Stimulated activated CD8-positive, alpha-beta memory T cell treated with anti-CD3 and anti-CD28 coated beads, Interleukin-12 subunit alpha, Interleukin-12 subunit beta, amount 100 ng/mL, for 1 hour (primary cell): ENCODE data around the gene CNOT1.

ENCODE experiments used
- DNase-seq: peaks from one replicate; pipeline ENCODE4 v3.0.0-alpha.2; 2020; ENCODE audit warnings: low read depth

CNOT1 gene

DNA sequence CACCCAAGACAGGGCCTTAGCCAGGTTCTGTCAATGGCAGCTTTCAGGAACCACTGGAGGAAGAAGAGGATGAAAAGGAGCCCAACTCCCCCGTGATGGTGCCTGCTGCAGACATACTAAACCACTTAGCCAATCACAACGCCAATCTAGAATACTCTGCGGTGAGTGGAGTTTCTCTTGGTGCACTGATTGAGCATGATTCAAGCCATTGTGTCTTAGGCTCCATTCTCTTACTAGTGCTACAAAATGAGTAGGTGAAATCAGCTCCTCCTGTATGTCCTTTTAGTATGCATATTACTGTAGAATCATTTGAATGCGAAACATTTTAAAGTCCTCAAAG, 112.9 kb downstream of the CNOT1 start:
- no peak for DNase-seq

DNA sequence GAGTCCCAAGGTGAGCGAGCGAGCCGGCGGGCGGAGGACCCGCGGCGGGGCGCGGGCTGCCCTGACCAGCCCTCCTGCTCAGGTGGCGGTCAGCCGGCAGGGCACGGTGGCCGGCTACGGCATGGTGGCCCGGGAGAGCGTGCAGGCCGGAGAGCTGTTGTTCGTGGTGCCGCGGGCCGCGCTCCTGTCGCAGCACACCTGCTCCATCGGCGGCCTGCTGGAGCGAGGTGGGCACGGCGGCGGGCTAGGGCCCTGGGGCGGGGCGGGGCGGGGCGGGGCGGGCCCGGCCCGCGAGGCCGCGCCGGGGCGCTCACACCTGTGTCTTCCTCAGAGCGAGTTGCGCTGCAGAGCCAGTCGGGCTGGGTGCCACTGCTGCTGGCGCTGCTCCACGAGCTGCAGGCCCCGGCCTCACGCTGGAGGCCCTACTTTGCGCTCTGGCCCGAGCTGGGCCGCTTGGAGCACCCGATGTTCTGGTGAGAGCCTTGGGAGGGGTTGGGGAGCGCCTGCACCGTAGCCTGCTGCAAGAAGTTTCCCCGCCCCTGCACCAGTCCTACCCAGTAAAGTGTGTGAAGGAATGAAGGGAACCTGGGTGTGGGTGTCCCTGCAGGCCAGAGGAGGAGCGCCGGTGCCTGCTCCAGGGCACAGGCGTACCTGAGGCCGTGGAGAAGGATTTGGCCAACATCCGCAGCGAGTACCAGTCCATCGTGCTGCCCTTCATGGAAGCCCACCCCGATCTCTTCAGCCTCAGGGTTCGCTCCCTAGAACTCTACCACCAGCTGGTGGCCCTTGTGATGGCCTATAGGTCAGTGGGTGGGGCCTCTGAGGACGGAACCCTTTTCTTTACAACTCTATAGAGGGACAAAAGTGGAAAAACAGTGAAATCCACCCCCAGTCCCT, 113.5 kb downstream of the CNOT1 start:
- no peak for DNase-seq

DNA sequence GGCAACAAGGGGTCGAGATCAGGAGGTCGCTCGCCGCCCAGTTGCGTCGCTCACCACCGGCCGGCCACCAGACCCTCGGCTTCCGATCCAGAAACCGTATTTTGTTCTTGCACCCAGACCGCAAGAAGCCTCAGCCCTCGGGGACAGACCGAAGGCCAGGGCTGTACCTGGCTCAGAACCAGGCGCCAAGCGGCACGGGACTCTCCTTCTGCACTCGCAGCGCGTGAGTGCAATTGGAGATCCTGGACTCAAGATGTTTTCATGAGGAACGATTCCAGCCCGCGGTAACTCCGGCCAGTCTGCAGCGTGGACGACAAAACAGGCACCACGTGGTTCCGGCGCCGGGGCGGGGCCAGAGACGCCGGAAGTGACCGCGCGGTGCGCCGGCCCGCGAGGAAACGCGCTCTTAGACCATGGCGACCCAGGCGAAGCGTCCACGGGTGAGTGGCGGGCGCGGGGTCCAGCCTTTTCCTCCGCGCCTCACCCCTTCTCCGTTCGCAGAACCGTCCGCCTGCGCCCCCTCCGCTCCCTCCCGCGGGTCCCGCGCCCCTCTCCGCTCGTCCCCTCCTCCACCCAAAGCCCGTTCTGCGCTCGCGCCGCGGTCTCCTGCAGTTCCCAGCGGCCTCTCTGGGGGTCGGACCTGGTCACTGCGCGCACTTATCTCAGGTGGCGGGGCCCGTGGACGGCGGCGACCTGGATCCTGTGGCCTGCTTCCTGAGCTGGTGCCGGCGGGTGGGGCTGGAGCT, 114.3 kb downstream of the CNOT1 start, which contains the start of gene SETD6:
SETD6 (plus strand) TSS at position 393 of the 746 bp plus-strand sequence; CDS start at position 414, 21 bp downstream.
- DNase-seq: peak; percentile 55

DNA sequence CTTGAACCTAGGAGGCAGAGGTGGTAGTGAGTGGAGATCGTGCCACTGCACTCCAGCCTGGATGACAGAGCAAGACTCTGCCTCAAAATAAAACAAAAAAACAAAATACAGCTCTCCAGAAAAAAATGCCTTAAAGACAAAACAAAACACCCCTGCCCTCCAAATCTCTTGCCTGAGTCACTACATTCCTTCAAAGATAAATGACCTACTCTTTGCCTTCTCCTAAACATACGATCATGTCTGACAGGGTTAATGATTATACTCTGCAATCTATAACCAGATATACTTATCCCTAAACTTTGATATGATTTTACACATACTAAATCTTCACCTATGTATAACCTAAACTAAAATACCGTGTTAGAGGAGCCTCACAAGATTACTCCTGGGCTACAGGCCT, 115.8 kb downstream of the CNOT1 start:
- DNase-seq: no peak

- DNase-seq: peak; percentile 81
Measured at GRCh38 chr16:58511933-58512815, 117.5 kb downstream of the CNOT1 start.

DNA sequence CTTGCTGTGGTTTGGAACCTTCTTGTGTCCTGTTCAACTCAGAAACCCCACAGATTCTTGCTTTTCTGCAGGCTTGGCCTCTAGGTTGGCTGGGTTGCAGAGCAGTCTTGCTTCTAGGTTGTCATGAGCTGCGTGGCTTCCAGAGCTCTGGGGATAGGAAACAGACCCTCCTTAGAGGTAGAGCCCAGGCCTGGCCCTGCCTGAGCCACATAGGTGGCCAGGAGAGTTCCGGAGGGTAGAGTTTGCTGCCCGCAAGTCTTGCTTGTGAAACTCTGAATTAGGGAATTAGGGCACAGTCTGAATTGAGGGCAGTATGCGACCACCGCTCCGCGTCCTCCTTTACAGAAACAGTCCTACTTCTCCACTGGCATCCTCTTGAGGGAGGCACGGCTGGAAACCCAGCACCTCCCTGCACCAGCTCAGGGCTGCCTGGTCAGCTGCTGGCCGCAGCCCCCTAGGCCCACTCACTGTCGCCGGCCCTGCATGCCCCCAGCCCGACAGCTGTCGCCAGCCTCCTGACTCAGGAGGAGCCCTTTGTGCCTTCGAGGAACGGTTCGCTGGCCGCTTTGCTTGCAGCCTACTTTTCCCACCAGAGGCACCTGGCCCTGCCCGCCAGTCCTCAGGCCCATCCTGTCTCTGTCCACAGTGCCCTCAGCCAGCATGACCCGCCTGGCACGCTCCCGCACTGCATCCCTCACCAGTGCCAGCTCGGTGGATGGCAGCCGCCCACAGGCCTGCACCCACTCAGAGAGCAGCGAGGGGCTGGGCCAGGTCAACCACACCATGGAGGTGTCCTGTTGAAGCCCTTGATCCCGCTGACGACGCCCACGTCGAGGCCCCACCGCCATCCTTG, 118.6 kb downstream of the CNOT1 start:
- DNase-seq: no peak

DNA sequence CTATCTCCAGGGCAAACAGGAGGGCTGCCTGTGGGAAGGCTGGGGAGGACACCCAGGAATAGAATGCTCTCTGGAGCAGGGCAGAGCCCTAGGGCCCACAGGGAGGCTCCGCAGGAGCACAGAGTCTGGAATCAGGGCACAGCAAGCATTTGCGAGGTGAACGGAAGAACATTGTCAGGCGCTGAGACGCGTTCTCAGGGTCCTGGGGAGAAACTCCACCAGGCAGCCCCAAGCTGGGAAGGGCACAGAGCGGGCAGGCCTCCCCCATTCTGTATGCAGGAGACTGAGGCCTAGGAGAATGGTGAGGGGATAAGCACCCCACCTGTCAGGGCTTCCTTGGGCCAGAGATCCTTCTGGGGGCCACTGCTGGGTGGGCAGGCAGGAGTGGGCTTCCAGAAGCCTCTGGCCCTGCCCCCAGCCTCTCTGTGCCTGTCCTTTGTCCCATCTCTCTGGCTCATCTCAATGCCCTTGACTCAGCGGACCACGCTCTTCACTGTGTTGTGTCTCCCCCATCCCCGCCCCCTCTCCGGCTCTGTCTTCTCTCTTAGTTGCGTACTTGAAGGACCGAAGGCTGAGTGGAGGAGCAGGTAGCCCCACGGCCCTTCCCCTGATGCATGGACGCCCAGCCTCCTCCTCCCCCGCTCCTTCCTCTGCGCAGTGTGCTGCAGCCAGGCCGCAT, 119.4 kb downstream of the CNOT1 start:
- no peak for DNase-seq

GRCh38 chr16:58509256-58510096, 120.2 kb downstream of the CNOT1 start:
- DNase-seq: no peak

DNA sequence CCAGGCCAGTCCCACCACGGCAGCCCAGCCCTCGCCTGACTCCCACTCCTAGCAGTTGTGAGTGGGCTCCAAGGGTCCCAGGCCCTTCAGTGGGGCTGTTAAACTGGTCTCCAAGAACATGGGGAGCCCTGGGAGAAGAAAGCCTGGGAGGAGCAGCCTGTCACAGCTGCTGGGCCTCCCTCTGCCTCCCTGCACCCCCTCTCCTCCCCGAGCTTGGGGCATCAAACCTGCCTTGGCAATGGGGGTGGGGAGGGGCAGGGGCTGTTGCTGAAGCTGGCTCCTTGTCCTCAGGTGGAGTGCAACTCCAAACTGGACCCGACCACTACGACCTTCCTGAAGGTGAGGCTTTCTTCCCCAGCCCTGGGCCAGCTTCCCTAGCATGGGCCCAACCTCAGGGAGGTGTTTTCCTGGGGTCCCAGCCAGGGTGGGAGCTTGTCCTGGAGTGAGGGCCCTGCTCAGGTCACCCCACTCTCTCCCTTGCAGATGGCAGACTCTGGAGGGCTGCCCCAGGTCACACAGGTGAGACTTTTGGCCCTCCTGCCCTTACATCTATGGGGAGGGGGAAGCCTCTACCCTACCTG, 120.9 kb downstream of the CNOT1 start:
- no peak for DNase-seq

GRCh38 chr16:58507963-58508670, 121.5 kb downstream of the CNOT1 start:
- no peak for DNase-seq

- no peak for DNase-seq
Measured at GRCh38 chr16:58507195-58507962, 122.2 kb downstream of the CNOT1 start.

DNA sequence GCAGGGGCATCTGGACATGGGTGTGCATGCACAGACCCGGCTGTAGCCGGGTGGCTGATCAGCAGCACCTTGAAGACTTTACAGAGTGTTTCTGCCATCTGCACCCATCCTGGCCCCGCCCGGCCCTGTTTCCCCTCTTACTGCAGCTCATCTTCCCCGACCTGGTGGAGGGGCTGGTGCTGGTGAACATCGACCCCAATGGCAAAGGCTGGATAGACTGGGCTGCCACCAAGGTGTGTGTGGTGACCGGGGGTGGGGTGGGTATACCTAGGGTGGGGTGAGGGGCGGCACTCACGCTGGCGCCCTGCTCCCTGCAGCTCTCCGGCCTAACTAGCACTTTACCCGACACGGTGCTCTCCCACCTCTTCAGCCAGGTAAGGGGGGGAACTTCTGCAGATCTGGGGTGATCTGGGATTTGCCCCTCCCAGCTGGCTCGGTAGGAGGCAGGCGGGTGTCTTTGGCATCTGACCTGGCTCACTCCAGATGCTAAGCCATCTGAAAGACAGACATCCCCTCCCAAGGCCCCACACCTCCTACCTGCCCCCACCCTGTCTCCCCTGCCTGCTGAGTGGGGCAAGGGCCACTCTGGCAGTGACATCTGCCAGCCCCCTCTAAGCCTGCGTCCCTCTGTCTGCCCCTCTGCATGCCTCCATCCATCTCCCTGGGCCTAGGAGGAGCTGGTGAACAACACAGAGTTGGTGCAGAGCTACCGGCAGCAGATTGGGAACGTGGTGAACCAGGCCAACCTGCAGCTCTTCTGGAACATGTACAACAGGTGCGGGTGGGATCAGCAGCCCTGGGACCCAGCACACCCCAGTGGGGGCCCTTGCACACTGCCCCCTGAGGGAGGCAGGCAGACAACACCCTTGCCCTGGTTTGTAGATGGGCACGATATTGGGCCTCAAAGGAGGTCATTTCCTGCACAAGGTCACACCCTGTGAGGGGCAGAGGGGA, 123.1 kb downstream of the CNOT1 start:
- no peak for DNase-seq

DNA sequence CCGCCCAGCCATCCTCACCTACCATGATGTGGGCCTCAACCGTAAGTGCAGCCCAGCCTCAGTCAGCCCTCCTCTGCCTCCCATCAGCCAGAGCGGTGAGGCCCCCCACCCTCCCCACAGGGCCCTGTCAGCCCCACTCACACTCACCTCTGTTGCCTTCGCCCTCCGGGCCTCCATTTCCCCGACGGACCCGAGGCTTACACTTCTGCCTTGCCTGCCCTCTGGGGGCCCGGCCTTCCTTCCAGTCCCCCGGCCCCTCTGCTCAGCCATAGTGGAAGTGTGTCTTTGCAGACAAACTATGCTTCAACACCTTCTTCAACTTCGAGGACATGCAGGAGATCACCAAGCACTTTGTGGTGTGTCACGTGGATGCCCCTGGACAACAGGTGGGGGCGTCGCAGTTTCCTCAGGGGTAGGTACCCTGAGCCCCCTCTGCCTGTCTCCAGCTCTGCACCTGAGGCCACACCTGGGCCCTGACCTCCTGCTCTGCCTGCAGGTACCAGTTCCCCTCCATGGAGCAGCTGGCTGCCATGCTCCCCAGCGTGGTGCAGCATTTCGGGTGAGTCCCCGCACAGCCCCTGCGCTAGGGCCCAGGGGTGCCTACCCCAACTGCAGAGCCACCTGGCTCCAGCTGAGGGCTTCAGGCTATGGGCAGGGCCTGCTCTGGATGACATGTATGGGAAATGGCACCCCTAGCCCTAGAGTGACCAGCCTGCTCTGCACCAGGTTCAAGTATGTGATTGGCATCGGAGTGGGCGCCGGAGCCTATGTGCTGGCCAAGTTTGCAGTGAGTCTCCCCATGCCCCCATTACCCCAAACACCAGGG, 125.5 kb downstream of the CNOT1 start:
- DNase-seq: no peak

GRCh38 chr16:58503166-58503862, 126.3 kb downstream of the CNOT1 start:
- DNase-seq: no peak

DNA sequence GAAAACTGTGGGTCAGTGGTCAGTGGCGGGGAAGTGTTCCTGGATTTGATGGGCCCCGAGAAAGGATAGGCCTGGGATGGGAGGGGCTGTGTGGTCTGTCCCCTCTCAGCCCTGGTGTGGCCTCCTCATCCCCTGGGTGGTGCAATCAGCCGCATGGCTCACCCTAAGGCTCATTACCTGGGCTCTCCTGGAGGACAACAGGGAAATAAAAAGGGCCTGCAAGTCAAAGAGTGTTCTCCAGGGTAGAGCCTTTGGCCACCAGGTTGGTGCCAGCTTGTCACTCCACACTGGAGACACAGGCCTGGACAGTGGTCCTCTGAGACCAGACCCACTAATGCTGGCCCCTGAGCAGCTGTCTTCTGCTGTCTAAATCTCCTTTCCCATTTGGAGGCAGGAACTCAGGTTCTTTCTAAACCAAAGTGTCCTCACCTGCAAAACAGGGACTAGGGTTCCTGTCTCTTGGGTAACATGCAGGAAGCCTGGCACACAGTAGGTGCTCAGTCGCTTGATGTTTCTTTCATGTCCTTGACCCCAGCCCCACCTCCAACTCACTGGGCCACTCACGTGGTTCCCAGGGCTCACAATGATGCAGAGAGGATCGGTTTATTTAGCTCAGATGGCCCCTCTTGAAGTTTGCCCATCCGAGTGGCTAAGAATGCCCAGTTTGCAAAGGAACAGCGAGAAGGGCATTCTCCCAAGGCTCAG, 127.3 kb downstream of the CNOT1 start:
- DNase-seq: no peak
